Measurements from ENCODE around the gene AQP5.

The AQP5 gene

GRCh38 chr12:49922349-49923034 is 39.2 kb upstream of the AQP5 start:
- Histone ChIP-seq H3K9me3 (ENCODE audit: severe bottlenecking) (no peaks in the 10 kb centered on the region), H3K4me3 (ENCODE audit: severe bottlenecking) (no peak overlapping the region), H3K36me3 (ENCODE audit: low read depth) (no peaks in the 10 kb centered on the region), H3K4me1 (ENCODE audit: insufficient read depth, poor library complexity, severe bottlenecking) (no peaks in the 10 kb centered on the region), H3K27ac (ENCODE audit: poor library complexity, severe bottlenecking) (no peak overlapping the region), H3K27me3 (ENCODE audit: insufficient read depth, poor library complexity, severe bottlenecking) (no peaks in the 10 kb centered on the region)
- TF ChIP-seq, protein P1, sequence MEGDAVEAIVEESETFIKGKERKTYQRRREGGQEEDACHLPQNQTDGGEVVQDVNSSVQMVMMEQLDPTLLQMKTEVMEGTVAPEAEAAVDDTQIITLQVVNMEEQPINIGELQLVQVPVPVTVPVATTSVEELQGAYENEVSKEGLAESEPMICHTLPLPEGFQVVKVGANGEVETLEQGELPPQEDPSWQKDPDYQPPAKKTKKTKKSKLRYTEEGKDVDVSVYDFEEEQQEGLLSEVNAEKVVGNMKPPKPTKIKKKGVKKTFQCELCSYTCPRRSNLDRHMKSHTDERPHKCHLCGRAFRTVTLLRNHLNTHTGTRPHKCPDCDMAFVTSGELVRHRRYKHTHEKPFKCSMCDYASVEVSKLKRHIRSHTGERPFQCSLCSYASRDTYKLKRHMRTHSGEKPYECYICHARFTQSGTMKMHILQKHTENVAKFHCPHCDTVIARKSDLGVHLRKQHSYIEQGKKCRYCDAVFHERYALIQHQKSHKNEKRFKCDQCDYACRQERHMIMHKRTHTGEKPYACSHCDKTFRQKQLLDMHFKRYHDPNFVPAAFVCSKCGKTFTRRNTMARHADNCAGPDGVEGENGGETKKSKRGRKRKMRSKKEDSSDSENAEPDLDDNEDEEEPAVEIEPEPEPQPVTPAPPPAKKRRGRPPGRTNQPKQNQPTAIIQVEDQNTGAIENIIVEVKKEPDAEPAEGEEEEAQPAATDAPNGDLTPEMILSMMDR (IDR thresholded peaks at IDR 0.05; ENCODE audit: poor library complexity, severe bottlenecking) = no peak
- ATAC-seq (ENCODE audit: low read depth) = no peak
- no peak for DNase-seq (ENCODE audit: low spot score)

DNA sequence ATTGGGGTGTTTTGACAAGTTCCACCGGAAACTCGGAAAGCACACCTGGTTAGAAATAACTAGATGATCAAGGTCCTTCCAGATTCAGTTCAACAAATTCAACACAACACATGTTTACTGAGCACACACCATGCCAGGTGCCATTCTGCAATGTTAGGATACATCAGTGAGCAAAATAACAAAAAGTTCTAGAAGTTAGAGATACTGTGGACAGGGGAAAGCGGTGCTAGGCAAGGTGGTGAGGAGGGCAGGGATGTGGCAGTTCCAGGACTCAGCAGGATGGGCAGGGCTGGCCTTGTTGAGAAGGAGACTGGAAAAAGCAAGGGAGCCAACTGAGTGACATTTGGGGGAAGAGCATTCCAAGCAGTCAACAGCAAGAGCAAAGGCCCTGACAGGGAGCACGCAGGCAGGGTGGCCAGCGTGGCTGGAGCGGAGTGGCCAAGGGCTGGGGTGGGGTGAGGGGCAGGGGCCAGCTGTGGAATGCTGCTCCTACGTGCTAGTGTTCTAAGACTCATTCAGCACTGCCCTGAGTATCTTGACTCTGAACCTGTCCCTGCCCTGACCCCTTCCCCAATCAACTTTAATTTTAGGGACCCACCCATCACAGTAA is 38.5 kb upstream of the AQP5 start:
- Histone ChIP-seq H3K36me3 (ENCODE audit: low read depth) (no peaks in the 10 kb centered on the region), H3K9me3 (ENCODE audit: severe bottlenecking) (no peaks in the 10 kb centered on the region), H3K4me1 (ENCODE audit: insufficient read depth, poor library complexity, severe bottlenecking) (no peaks in the 10 kb centered on the region), H3K4me3 (ENCODE audit: severe bottlenecking) (no peak overlapping the region), H3K27me3 (ENCODE audit: insufficient read depth, poor library complexity, severe bottlenecking) (no peaks in the 10 kb centered on the region), H3K27ac (ENCODE audit: poor library complexity, severe bottlenecking) (no peak overlapping the region)
- DNase-seq (ENCODE audit: low spot score) (no peak), ATAC-seq (ENCODE audit: low read depth) (no peak)
- TF ChIP-seq, protein P1 (IDR thresholded peaks at IDR 0.05; ENCODE audit: poor library complexity, severe bottlenecking) = no peak

GRCh38 chr12:49923880-49924556 is 37.7 kb upstream of the AQP5 start:
- no peak overlapping the region for H3K4me3 ChIP-seq (ENCODE audit: severe bottlenecking)
- no peaks in the 10 kb centered on the region for H3K27me3 ChIP-seq (ENCODE audit: insufficient read depth, poor library complexity, severe bottlenecking)
- no peak overlapping the region for H3K27ac ChIP-seq (ENCODE audit: poor library complexity, severe bottlenecking)
- no peak for DNase-seq (ENCODE audit: low spot score)
- ATAC-seq (ENCODE audit: low read depth) = no peak
- H3K36me3 ChIP-seq (ENCODE audit: low read depth) = no peaks in the 10 kb centered on the region
- H3K4me1 ChIP-seq (ENCODE audit: insufficient read depth, poor library complexity, severe bottlenecking) = no peaks in the 10 kb centered on the region
- TF ChIP-seq, protein P1 (IDR thresholded peaks at IDR 0.05; ENCODE audit: poor library complexity, severe bottlenecking) = no peak
- H3K9me3 ChIP-seq (ENCODE audit: severe bottlenecking) = no peaks in the 10 kb centered on the region

DNA sequence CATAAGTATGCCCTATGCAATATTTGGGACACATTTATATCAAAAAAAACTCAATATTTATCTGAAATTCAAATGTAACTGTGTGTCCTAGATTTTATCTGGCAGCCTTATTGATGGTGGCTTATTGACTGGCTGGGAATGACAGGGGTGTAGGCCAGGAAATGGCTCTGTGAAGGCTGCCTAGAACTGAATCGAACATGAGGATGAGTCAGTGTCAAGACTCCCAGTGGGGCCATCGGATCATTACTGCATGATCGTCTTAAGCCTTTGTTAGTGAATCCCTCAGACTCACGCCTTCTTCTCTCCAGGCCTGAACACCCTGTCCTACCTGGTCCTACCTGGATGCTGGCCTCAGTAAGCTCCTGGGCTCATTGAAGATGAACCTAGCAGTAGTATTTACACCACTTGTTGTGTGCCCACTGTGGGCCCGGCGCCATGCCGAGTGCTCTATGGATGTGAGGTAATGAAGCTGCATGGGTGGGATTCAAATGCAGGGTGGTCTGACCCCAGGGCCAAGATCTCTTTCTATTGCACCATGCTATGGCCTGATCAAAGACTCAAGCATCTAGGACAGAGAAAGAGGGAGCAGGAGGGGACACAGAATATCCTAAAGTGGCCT is 36.9 kb upstream of the AQP5 start:
- no peak overlapping the region for H3K27ac ChIP-seq (ENCODE audit: poor library complexity, severe bottlenecking)
- no peak for DNase-seq (ENCODE audit: low spot score)
- H3K36me3 ChIP-seq (ENCODE audit: low read depth) = no peaks in the 10 kb centered on the region
- no peak overlapping the region for H3K4me3 ChIP-seq (ENCODE audit: severe bottlenecking)
- no peaks in the 10 kb centered on the region for H3K27me3 ChIP-seq (ENCODE audit: insufficient read depth, poor library complexity, severe bottlenecking)
- no peak for ATAC-seq (ENCODE audit: low read depth)
- TF ChIP-seq, protein P1 (IDR thresholded peaks at IDR 0.05; ENCODE audit: poor library complexity, severe bottlenecking) = no peak
- H3K9me3 ChIP-seq (ENCODE audit: severe bottlenecking) = no peaks in the 10 kb centered on the region
- H3K4me1 ChIP-seq (ENCODE audit: insufficient read depth, poor library complexity, severe bottlenecking) = no peaks in the 10 kb centered on the region
